Stimulated activated naive CD4-positive, alpha-beta T cell treated with Interleukin-2 at 50 U/mL for 16 hours (primary cell): ENCODE results near the gene BEGAIN.

ENCODE experiments used
- DNase-seq: peaks from one replicate; lab custom pipeline; 2025; lab: John Stamatoyannopoulos, UW

Gene BEGAIN

DNA sequence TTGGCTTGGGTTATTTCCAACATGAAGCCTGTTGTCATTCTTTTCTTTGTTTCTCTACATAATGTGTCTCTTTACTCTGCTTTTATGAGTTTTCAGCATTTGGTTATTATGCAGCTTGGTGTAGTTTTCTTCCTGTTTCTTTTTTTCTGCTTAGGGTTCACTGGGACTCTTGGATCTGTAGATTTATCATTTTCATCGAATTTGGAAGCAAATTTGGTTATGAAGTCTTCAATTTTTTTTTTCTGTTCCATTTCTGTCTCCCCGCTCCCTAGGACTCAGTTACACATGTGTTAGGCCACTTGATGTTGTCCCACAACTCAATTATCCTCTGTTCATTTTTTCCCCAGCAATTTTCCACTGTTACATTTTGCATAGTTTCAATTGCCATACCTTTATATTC lies 13.8 kb upstream of the BEGAIN start:
- no peak for DNase-seq

DNA sequence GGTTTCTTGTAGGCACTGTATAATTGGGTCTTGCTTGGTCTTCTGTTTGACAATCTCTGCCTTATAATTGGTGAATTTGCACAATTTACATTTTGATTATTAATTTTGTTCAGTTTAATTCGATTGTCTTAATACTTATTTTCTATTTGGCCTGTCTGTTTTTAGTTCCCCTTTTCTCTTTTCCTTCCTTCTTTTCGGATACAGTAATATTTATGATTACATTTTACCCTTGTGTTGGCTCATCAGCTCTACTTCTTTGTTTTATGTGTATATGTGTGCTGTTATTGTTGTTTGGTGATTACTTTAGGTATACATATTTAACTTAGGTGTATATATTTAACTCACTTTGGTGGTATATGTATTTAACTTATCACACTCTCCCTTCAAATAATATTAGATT lies 12.8 kb upstream of the BEGAIN start:
- DNase-seq, result no peak

DNA sequence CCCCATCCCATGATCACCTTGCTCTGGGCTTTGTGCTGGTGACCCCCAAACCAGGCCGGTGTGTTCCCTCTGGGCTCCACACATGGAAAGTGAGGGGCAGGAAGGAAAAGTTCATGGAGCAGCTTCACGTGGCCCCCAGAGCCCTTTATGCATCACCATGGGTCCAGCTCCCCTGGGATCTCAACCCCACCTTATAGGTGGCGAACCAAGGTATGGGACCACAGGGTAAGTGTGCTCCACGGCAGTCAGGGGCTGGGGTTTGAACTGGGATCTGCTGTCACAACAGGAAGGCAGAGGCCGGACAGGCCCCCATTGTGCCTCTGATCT lies 7.4 kb upstream of the BEGAIN start:
- no peak for DNase-seq

DNA sequence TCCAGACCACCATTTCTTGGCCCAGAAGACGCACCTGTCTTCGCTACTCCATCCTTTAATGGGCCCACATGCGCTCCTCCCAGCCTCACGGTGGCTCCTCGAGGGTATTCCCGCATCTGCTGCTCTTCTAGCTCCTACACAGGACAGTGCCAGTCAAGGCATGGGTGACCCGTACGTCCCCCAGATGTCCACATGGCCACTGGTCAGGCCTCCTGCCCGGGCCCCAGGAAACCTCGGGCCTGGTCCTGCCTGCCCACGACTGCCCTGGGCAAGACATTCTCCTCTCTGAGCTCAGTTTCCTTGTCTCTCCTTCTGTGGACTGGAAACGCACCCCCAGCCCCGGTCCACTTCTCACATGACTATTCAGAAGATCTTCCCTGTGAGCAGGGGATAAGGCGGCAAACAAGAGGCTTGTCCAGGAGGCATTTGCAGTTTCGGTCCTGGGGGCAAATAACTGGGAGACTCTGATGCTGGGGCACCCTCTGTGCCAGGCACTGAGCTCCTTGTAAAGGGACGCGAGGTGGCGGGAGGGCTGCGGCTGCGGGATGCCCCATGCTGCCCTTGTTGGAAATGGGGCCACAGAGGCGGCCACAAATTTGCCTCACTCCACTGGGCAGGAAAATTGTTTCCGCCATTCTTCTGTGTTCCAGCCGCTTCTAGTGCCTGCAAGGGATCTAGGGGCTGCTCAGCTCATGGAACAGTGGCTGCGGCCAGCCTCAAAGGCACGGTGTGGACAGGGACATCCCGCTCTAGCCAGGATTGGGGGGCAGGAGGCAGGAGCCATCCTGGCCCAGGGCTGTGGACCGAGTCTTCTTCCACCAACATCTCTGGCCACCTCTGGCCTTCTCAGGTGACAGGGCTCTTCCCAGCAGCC lies 6.8 kb upstream of the BEGAIN start:
- DNase-seq, result no peak

DNA sequence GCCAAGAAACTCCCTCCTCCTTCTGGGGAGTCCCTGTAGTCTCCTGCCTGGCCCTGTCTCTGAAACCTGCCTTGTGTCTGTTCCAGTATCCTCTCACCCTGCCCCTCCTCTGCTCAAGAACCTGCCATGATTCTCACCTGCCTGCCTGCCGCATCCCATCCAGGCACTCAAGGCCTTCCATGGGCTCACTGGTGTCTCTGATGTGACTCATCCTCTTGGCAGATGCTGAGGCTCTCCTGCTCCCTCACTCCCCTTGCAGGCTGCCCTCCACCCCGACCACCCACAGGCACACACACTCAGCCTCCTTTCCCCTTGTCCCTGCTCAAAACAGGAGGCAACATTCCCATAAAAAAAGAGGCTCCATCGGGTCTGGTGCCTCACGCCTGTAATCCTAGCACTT lies 5.8 kb upstream of the BEGAIN start:
- no peak for DNase-seq

DNA sequence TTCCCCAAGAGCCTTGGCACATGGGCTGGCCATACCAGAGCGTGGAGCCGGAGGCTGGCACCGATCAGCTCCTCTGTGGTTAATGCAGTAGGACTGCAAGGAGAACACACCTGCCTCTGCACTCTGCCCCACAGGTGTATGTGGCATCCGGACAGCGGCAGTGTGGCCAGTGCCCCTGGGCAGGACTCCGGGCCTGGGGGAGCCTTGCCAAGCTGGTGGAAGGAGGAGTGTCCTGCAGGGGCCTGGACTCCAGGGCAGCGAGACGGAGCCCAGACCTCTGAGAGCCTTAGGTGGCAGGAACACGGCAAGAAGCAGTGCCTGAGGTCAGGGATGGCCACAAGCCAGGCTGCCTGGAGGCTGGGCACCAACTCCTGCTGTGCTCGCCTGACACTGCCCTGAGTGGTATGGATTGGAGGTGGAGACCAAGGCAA lies 5.3 kb upstream of the BEGAIN start:
- no peak for DNase-seq

DNA sequence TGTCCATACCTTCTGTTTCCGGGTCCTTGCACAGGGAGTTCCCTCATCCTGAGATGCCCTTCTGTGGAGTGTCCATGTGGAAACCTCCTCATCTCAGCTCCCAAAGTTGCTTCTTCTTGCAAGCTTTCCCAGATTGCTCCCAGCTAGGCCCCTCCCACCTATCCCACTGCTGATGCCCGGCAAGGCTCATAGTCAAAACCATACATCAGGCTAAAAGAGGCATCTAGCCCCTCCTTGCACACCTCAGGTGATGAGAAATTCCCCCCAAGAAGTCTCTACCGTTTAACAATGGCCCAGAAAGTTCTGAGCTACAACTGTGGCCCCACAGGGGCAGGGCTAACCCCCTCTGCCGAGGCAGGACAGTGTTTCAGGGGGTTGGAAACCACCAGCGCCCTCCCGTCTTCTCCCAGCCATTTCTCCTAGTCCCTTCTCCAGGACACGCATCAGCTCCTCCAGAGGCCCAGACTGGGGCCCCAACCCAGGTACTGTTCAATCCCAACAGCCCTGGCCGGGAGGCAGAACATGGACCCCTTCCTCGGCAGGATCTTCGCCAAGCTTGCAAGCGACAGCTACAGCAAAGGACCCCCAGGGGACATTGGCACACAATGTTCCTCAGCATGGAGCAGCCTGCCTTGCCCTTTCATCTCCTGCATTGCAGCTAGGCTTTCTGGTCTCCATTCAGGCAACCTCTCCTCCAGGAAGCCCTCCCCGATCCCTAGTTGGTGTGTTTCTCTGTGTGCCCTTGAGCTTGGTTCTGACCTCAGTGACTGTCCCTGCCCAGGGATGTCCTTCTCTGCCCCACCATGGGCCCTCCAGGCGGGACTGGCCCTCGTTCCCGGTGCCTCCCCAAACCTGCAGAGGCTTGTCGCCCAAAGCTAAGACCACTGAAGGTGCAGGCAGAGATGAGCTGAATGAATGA lies 4.5 kb upstream of the BEGAIN start:
- no peak for DNase-seq

DNA sequence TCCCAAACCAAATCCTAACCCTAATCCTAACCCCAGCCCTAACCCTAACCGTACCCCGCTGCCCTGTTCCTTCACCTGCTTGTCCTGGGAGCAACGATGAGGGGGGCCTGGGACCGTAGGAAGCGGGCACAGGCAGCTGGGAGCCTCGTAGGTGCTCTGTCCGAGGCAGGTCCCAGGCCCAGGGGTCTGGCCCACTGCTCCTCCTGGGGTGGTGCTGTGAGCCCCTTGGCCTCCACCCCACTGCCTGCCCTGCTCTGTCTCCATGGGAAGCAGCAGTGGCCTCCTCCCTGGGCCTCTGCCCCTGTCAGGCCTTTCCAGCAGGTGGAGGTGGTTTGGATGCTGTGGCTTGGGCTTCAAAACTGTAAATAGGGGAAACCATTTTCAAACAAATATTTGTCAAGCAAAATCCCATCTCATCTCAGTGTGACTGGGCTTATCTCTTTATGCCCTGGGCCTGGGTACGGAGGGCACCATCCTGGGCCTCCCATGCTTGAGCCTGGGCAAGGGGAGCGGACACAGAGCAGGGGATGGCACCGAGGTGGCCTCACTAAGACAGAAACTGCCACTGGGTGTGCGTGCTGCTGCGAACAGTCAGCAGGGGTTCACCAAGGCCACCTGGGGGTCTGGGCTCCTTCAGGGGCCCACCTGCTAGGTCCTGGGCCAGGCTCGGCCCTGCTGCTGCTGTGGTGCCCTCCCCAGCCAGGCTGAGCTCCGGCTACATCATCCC lies 3.7 kb upstream of the BEGAIN start:
- DNase-seq, result no peak

DNA sequence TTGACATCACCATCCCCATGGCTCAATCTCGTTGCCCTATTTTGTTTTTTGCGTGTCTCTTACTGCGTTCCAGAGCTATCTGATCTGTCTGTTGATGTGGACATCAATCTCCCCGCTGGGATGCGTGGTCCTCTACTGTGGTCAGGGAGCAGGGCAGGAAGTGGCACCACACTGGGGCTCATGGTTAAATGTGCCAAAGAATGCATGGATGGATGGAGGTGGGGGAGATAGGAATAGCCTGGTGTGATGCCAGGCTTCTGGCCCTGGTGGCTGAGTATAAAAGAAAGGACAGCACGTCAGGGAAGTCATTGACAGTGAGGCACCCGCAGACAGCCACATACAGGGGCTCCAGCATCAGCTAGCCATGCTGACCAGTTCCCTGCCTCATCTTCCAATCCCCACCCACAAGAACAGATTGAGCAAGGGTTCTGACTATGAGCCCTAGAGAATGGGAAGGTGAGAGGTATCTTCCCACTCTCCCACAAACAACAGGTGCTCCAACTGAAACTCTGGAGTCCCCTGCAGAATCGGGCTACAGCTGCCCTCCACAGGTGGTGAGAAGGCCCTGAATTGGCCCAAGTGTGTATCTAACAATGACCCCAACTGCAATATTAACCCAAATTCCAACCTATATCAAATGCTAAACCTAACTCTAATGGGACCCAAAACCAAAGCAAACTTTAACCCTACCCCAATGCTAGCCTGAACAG lies 2.7 kb upstream of the BEGAIN start:
- DNase-seq, result no peak

DNA sequence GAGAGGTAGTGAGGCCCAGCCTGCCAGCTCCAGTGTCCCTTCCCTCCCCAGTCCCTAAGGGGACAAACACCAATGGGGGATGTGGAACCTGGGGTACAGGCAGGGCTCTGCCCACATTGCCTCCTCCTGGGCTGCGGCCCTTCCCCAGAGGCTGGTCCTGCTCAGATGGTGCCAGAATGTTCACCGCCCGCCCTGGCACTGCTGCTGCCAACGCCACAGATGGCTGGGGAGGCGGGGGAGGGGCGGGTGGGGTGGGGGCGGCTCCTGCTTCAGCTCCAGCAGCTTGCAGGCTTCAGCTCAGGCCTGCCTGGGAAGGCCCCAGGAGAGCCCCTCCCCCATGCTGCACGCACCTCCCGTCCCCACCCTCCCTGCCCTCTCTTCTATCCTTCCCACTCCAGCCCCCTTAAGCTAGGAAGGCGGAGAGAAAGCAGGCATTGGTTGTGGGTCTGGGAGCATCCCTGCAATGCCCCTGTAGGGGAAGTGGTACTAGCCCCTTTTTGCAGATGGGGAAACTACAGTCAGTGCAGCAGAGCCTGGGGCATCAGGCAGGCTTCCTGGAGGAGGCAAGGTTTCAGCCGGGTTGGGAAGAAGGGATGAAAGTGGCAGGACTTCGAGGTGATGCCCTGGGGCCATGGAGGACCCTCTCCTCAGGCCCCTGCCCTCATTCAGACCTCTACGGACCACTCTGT lies 2.0 kb upstream of the BEGAIN start:
- no peak for DNase-seq

DNA sequence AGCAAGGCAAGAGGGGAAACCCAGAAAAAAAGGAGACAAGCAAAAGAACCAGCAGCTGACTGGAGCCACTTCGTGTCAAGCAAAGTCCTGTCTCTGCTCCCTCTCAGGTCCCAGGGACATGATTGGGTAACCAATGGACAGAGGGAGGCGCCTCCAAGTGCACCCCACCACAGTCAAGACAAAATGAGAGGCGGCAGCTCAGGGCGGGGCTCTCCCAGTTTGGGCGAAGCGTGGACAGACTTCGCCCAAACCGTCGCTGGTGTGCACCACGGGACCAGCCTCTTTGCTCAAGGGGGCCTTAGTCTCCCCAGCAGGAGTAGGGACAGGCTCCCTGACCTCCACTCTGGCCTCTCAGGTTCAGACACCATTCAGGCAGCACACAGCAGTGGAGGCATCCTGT lies 1.5 kb upstream of the BEGAIN start:
- no peak for DNase-seq

DNA sequence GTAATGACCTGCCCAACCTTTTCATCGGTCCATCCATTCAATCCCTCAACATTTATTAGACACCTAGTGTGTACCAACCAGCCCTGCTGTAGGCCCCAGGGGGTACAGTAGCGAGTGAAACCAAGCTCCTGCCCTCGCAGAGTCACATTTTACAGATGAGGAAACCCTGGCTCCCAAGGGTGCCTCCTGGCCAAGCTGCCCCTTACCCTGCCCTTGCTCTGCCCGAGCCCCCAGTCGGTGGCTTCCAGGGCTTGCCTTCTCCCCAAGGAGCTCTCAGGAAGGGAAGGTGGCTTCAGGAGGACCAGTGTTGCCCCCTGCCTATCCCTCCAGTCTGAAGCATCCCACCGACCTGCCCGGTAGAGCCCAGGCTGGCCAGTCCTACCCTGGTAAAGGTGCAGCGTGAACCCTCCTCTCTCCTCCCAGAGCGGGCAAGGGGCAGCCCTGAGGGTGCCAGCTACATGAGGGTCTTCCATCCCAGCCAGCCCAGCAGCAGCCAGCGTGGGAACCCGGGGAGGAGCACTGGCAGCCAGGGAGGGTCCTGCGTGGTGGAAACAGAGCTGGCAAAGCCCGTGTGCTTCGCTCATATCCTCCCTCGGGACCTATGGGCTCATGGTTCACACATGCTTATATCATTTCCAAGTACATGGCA lies 670 bp upstream of the BEGAIN start:
- no peak for DNase-seq

DNA sequence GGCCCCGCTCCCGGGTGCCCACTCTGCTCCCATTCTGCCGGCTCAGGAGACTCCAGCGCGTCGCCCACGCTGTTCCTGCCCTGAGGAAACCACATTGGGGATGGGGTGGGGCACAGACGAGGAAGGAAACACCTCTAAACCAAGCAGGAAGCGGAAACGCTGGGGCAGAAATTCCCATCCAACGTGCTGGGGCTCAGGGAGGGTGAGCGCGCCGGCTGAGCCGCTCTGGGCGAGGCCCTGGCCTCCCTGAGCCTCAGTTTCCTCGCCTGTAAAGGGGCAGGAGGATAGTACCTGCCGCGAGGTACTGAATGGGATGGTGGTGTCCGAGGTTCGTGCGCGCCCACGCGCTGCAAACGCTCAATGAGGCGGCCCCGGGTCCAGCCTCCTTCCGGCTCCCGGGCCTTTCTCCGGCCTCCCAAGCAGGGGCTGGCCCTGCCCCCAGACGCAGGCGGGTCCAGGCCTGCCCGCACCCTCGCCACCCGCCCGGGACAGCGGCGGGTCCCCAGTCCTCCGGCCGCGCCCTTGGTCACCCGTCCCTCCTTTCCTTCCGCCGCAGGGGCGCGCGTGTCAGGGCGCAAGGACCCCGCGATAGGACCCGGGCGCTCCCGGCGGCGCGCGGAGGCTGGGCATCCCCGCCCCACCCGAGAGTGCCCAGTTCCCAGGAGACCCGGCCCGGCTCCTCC lies 673 bp downstream of the BEGAIN start:
- no peak for DNase-seq

DNA sequence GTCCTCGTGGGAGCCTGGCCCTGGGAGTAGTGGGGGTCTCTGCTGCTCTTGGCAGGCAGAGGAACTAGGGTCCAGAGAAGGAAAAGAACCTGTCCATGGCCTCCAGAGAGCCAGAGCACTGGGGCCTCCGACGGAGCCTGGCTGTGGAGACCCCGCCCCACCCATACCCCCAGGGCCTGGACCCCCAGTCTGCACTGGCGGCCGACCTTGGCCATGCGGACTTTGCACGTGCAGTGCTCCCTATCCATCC lies 1.1 kb downstream of the BEGAIN start:
- DNase-seq, result no peak

DNA sequence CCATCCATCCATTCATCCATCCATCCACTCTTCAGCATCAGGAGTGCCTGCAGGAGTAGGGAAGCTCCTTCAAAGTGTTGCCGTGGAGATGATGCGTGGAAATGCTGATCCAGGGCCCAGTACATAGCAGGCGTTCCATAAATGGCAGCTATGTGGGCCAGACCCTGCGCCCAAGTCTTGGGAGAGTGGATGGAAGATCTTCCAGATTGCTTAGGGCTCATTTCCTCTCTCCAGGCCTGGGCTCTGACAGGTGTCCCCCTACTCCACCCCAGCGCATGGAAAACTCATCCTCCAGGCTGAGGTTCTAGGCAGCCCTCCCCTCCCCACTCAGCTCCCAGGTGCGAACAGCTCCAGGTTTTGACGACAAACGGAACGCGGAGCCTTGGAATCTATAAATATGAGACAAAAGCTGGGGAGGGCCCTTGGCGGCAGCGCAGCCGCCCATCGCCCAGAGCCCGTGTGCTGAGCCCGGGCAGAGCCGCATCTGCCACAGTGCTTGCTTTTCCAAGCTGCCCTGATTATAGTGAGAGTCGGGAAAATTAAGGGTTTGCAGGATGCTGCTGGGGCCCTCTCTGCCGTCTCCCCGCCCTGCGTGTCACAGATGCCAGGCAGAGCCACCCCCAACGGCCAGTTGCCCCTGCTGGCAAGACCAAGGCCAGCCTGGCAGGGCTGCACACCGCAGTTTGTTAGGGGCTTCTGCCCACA lies 1.6 kb downstream of the BEGAIN start:
- no peak for DNase-seq

DNA sequence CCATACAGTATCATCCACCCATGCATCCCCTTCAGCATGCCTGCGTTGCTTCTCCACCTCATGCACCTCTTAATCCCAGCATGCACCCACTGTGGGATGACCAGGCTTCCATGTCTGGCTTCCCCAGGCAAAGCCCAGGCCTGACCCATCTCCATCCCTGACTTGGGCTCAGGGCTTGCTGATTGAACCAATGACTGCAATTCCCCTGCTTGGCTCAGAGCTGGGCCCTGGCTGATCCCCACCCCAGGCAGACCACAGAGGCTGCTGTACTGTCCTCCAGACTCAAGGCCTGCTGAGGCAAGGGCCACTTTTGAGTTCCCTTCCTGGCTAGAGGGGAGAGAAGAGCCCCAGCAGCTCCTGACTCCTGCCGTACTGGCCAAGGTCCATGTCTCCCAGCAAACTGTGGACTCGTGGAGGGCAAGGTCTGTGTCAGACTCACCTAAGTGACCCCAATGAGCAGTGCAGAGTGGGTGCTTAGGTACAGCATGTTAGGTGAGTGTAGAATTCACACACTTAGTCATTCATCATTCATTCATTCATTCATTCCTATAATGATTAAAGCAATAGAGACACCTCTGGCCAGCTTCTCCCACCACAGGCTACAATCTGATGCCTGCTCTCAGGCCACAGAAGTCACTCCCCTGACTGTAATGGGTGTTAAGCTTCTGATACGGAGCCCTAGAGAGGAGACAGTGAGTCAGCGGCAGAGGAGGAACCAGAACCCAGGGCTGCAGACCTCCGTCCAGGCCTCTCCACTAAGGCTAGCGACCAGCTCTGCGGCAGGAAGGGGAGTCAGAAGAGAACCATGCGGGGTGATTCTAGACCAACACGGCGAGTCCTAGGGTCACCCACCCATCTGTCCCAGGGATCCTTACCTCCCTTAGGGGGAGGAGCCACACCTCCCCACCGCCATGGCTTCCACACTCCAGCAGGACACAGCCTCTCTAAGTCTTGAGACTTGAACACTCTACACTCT lies 2.9 kb downstream of the BEGAIN start:
- no peak for DNase-seq

DNA sequence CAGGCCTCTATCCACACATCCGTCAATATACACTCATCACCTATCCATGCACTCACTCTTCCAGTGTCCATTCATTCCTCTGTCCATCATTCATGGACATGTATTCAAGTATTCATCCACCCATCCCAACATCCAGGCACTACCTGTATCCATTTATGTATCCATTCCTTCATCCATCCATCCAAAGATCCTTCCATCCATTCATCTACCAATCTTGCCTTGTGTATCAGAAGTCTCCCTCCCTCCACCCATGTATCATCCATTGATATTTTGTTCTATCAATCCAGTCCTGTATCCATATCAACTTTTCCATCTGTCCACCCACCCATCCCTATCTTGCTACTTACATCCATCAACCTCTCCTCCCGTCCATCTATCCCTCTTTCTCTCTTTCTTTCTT lies 4.0 kb downstream of the BEGAIN start:
- no peak for DNase-seq

DNA sequence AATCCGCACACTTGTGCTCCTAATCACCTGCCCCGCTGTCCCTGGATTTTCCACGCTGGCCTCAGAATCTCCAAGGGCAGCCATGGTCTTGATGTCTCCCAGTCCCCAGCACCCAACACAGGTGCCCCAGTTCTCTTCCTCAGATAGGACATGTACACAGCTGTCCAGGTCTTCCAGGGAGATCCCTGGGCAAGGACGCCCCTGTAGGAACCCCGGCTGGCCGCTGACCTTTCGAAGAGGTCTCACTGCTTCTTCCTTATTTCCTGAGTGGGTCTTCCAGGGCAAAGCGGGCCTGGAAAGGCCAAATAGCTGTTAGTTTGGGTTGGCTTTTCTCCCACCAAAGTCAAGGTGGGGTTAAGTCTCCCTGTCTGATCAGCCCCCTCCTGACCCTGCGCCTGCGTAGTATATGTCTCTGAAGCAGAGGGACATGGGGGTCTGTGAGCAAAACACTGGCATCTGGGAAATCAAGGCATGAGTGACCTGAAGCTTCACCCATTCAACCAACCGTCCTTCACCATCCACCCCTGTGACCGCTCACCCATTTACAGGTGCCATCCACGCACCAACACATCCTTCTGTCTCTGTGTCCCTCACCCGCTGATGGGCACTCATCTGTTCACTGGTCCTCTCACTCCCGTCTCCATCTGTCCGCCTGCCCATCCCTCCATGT lies 4.6 kb downstream of the BEGAIN start:
- DNase-seq, result no peak
